ENCODE results near the gene MKLN1.
"Not testable (repeated sequence)": the region's sequence is repeated elsewhere in the genome, so short reads cannot be mapped to it uniquely, and the experiment has no call there.

The MKLN1 gene

DNA sequence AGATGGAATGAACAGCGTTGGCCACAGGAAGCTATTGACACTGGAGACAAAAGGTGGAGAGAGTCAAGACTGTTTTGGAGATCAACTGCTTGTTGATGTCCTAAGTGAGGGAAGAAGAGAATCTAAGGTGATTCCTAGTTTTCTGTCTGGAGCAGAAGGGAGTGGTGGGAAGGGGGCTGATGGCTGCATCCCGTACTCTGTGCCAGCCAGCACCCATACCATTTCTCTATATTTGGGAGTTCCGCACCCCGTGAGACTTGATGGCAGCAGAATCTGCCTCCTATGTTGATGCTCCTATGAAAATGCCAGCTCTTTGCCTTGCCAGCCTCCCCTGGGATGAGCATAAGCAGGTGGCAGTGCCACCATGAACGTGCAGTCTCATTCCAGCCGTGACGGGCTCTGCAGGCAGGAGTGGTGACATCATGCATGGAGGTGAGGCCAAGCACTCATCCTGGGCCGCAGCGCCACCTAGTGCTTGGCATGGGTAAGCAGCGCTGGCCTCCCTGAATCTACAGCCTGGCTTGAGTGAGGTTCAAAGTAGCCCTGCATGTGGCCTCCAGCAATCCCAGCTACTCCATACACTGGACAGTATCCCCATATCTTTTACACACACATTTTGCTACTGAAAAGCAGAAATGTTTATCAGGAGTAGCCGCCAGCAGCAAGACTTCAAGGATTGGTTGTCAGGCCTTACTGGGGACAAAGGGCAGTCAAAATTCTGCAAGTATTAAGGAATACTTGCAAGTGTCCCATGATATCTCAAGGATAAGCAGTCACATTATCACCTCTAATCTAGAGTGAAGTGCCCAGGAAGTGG, 185.8 kb downstream of the MKLN1 start:
- in situ Hi-C loops (cut with MboI; ENCODE audit: low sequenced_read_pairs): no loop called here

DNA sequence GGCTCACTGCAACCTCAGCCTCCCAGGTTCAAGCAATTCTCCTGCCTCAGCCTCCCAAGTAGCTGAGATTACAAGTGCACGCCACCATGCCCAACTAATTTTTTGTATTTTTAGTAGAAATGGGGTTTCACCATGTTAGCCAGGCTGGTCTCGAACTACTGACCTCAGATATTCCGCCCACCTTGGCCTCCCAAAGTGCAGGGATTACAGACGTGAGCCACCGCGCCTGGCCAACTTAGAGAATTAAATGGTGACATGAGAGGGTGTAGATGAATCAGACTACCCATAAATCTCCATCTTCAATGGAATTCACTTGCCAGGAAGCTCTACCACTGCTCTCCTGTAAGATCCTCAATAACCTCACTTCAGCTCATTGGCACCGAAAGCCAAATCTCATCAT, 187.8 kb downstream of the MKLN1 start:
- in situ Hi-C loops (cut with MboI; ENCODE audit: low sequenced_read_pairs): not testable (repeated sequence)

DNA sequence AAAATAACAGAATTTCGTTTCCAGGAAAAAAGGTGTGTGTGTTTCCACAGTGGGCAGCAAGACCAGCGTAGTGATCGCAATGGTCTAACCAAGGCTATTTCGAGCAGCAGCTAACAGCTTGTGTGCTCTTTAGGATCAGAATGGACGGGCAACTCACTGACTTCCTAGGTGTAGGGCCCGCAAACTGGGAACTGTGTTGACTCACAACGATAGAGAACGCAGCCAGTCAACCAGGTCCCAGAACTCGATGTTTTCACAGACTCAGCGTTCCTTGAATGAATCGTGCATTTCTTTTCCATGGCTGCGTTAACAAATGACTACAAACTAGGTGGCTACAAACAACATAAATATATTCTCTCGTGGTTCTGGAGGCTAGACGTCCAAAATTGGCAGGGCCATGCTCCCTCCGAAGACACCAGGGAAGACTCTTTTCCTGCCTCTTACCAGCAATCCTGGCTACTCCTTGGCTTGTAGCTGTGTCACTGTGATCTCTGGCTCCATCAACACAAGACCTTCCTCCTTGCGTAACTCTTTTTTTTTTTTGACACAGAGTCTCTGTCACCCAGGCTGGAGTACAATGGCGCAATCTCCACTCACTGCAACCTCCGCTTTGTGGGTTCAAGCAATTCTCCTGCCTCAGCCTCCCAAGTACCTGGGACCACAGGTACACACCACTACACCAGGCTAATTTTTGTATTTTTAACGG, 189.7 kb downstream of the MKLN1 start:
- in situ Hi-C loops (cut with MboI; ENCODE audit: low sequenced_read_pairs): no loop called here

DNA sequence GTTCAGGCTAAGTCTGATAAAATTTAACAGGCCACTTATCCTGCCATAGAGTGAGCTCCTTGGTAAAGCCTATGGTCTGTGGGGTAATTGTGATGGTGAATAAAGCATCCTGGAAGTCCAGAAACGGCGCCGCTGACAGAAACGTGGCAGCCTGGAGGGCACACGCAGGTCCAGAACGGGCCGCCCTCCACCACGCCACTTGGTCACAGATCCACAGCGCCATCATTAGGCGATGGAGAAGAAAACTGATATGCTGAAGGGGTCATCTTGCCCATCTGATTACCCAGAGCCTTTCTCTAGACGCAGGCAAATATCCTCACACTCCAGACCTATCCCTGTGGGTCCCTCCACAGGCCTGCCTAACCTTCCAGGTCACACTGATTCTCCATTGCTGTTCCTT, 190.9 kb downstream of the MKLN1 start:
- in situ Hi-C loops (cut with MboI; ENCODE audit: low sequenced_read_pairs): no loop called here

DNA sequence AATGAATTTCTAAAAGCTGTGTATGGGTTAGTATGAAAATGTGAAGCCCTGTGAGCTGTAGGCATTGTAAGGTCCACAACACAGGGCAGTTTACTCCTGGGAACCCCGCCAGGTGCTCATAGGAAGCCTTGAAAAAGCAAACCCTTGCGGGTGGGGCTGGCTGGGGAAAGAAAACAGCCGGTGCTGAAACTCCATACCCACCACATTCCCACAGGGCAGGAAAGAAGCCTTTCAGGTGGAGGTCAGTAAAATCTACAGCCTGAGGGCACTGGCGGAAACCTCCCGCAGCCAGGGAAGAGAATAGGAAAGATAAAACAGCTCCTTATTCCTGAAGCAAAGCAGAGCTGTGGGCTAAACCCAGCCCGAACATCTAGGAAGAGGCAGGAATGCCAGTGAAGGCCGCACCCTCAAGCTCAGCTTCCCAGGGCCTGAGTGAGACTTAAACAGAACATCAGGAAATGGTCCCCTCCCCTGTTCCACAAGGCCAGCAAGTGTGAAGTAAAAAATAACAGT, 194.0 kb downstream of the MKLN1 start:
- in situ Hi-C loops (cut with MboI; ENCODE audit: low sequenced_read_pairs): no loop called here

DNA sequence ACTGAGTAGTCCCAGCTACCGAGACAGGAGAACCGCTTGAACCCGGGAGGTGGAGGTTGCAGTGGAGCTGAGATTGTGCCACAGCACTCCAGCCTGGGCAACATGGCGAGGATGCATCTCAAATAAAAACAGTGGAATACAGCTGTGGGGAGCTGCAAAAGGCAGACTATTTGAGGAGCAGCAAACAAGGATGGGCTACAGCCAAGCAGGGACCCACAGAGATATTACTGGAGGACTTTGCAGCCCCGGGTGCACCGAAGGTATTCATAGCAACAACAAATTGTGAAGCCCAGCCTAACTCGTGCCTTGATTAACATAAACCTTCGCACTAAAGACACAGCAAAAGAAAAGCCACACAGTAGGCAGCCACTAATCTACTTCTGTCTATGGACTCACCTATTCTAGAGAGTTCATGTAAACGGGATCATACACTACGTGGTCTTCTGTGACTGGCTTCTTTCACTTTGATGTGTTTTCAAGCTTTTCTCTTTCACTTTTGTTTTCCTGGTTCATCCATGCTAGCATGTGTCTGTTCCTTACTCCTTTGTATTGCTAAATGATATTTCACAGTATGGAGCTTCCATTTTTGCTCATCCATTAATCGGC, 194.8 kb downstream of the MKLN1 start:
- in situ Hi-C loops (cut with MboI; ENCODE audit: low sequenced_read_pairs): no loop called here

DNA sequence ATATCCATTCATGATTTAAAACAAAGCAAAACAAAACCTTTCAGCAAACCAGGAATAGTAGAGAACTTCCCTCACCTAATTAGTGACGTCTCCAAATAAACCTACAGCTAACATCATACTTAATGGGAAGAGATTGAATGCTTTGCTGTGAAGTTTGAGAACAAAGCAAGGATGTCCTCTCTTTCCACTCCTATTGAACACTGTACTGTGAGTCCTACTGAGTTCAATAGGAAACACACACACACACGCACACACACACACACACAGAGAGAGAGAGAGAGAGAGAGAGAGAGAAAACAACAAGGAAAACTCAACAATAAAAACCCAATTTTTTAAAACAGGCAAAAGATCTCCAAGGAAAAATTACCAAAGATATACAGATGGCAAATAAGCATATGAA, 196.4 kb downstream of the MKLN1 start:
- in situ Hi-C loops (cut with MboI; ENCODE audit: low sequenced_read_pairs): no loop called here

DNA sequence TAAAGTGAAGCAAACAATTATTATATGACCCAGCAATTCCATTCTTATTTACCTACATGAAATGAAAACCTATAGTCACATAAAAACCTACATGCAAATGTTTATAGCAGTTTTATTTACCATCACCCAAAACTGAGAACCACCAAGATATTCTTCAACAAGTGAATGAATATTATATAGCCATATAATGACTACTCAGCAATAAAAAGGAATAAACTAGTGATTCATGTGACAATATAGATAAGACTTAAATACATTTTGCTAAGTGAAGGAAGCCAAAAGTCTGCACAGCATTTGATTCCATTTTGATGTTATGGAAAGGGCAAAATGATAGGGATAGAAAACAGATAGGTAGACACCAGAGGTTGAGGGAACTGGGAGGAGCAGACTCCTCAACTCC, 197.0 kb downstream of the MKLN1 start:
- in situ Hi-C loops (cut with MboI; ENCODE audit: low sequenced_read_pairs): no loop called here

DNA sequence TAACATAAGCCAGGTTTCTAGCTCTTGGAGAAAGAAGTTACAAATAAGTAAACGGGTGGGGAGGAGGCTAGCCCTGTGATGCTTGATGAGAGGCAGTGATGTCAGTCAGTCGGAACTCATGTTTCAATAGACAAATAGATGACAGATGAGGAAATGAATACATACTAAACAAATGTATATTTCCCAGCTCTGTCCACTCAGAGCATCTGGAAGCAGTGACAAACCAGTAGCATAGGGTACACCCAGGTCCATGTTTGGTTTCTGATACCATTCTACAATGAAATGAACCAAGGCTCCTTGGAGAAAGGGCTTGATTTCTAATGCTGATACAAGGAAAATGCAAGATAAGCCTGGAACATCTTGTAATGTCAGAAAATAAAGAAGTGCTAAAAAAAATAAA, 198.1 kb downstream of the MKLN1 start:
- in situ Hi-C loops (cut with MboI; ENCODE audit: low sequenced_read_pairs): no loop called here

DNA sequence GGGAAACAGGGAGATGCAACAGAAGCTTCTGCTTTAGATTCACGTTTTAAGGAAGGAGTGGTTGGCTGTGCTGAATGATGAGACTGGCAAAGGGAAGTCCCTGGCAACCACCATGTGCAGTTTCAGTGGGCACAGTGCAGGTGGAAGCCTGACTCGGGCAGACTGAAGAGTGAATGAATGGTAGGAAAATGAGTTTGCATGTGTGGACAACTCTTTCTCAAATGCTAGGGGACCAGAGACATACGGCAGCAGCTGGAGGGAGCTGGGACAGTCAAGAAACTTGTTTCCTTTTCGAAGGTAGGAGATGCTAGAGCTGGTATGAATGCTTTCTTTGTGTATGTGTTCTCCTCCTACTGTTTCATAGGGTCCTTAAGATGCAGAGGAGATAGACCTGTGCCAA, 199.8 kb downstream of the MKLN1 start:
- in situ Hi-C loops (cut with MboI; ENCODE audit: low sequenced_read_pairs): no loop called here

DNA sequence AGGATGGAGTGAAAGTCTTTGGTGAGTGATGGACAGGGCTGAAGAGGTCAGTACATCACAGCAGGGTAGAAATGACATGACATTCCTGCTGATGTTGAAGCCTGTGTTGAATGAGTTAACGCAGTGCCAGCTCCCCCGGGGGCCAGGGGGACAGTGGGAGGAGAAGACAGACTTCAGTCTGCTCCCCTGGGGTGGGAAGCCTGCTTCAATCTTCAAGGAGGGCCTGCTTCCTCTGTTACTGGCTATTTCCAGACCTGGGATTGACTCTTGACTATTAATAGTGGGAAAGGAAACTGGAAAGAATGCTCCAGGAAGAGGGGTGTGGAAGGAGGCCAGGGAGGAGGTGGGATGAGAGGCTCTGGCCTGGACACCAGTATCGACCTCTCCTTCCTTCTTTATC, 201.5 kb downstream of the MKLN1 start:
- in situ Hi-C loops (cut with MboI; ENCODE audit: low sequenced_read_pairs): no loop called here

DNA sequence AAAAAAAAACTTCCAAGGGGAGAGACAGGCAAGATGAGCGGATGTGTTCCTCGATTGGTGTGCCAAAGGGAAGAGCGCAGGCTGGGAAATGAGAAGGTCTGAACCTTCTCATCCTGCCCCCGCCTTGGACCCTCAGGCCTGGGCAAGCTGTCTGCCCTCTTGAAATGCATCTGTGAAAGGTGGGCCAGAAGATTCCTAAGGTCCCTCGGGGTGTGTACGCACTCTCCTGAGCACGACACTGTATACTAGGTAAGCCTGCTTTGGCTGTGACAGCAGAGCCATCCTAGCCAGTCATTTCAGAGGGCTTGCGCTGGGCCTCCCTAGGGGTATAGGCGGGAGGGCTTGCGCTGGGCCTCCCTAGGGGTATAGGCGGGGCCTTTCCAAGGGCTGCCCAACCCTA, 201.9 kb downstream of the MKLN1 start:
- in situ Hi-C loops (cut with MboI; ENCODE audit: low sequenced_read_pairs): no loop called here

DNA sequence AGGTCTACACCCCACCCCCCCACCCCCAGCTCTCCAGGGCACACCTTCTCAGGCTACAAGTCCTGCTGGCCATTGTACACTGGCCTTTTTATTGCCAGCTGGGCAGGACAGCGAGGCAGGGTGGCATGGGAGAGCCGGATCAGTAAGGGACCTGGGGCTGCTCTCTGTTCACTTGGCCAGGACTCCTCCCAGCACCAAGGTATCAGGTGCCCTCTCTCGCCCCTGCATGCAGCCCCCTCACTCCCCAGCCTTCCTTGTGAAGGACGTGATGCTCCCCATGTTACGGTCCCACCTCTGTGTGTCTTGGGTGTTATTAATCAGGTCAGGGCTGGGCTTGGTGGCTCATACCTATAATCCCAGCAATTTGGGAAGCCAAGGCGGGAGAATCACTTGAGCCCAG, 202.5 kb downstream of the MKLN1 start:
- in situ Hi-C loops (cut with MboI; ENCODE audit: low sequenced_read_pairs): no loop called here

DNA sequence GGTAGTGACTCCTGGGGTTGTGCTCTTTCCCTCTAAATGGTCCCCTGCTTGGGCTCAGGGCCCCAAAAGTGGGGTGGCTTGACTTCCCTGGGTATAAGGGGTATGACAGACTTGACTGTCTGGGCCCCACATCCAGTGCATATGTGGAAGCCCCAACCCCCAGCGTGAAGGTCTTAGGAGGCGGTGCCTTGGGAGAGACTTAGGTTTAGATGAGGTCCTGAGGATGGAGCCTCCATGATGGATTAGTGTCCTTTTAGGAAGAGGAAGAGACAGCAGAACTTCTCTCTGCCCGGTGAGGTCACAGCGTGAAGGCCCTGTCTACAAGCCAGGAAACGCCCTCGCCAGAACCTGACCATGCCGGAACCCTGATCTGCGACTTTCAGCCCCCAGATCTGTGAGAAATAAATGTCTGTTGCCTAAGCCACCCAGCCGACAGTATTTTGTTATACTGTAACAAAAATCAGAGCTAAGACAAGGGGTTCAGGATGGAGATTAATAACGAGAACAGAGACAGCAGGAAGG, 205.0 kb downstream of the MKLN1 start:
- in situ Hi-C loops (cut with MboI; ENCODE audit: low sequenced_read_pairs): no loop called here

DNA sequence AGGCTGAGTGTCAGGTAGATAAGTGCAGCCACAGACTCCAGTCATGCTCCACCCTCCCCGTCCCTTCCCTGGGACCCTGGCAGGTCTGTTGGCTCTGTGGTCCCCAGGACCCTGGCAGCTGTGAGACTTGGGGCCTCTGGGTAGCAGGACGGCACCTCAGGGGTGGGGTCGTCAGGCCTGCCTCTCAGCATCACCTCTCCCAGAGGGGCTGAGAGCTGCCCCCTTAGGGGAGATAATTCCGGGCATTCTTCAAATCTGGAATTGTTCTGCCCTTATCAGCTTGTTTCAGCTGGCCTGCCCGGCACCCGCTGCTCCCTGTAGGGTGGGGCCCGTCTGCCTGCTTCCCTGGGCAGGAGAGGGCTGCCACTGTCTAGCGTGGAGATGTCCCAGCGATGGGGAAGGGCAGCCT, 205.5 kb downstream of the MKLN1 start:
- in situ Hi-C loops (cut with MboI; ENCODE audit: low sequenced_read_pairs): no loop called here

DNA sequence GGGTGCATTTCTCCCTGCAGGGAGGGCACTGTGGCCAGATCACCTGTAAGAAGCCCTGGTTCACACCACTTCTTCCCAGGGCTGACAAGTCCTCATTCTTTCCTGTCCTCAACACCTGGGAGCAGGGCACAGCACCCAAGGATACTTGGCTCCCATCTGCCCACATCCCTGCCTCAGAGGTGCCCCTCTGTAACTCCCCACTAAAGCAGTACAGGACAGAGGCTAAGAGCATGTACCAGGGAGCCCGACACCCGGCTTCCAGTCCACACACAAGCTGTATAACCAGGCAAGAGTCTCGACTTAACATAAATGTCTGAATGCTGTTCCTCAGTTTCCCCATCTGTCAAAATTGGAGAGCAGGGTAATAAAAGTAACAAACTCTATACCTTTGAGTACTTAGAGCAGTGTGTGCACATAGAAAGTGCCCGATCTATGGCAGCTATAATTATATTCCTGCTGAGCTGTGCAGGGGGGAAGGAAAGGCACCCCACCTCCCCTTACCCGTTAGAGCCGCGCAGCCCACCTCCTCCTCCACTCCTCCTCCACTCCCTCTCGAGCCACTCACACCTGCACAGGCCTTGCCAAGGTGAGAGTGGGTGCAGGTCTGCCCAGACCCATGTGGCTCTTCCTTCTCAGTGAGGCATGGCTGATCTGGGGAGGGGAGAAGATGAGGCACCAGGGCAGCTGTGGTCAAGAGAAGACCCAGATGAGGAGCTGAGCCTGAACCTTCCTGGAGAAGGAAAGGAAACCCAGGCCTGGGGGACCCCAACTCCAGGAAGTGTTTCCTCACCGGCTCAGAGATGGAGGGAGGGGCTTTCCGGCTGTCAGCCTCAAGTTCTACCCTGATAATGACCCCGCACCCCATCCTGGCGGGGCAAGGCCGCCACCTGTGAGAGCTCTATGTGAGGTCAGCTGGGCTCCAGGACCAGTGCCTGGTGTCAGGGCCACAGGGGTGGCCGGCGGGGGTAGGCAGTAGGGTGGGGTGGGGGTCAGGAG, 206.2 kb downstream of the MKLN1 start:
- in situ Hi-C loops (cut with MboI; ENCODE audit: low sequenced_read_pairs): no loop called here

DNA sequence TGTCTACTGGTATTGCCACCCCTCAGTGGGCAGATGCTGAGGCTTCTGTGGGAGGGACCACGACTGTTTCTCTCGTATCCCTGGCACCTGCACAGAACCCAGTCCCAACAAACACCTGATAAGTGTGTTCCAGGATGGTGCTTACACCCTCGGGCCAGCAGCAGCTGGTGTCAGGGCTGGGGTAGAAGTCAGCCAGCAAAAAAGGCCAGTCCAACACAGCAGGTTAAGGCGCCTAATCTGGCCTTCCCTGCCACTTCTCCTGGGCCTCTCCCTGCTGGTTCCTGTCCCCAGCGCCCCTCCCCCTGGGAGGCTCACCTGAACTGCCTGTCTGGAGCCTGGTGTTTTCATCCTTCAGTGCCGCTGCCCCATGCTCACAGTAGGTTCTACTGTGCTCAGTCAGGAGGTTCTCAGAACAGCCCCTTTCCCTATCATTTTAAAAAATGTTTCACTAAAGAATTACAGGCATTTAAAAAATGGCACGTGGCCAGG, 208.7 kb downstream of the MKLN1 start:
- in situ Hi-C loops (cut with MboI; ENCODE audit: low sequenced_read_pairs): no loop called here

DNA sequence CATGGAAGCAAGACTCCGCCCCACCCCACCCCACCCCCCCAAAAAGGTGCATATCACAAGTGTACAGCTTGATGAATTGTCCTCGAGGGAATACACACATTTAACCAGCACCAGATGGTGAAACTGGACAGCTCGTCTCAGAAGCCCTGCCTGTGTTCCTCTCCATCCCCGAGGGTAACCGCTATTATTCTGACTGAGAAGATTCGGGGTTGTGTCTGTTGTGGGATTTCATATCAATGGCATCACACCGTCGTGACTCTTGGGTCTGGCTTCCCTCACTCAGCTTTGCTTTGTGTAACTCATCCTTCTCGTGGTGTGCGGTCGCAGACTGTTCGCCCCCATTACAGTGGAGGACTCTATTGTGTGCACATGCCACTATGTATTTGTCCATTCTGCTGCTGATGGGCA, 209.9 kb downstream of the MKLN1 start:
- in situ Hi-C loops (cut with MboI; ENCODE audit: low sequenced_read_pairs): no loop called here

DNA sequence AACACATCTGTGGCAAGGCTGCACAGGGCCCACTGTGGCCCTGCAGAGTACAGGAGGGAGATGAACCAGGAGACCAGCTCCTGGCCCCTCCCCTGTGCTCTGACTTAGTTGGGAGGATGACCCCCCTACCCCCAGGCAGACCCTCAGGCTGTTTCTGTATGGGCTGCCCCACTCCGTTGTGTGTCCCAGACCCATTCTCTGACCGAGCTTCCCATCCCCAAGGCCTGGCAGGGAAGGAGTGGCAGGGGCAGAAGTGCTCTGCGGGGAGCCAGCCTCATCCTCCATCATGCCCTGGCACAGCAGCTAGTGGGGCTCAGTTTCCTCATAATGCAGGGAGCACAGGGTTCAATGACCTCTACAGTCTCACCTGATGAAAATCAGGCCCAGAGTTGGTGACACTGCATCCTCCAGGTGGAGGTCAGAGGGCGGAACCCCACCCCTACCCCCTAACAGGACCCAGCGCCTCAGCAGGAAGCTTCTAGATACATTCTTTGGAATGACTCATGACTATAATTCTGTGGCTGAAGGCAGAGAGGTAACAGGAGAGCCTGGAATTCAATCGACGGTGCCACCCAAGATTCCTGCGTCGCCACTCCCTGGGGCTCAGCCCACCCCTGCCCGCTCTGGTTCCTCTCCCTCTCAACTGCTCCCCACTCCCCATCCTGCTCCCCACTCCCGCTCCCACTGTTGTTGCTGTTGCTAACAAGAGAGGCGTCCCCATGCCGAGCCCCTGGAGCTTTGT, 210.6 kb downstream of the MKLN1 start:
- in situ Hi-C loops (cut with MboI; ENCODE audit: low sequenced_read_pairs): no loop called here

DNA sequence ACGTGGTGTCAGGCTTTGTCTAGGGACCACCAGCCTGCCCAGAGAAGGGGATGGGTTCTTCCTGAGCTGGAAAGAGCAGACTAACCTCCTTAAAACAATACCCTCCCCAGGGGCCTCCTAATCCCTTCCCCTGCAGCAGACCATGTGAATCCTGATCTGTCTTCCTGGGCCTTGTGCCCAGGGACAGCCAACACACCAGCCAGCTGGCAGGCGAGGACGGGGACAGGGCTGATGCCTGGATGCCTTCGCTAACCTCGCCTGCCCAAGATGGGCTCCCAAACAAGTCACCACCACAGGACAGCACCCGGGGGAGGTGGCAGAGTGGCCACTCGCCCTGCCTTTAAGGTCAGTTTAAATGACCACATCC, 211.1 kb downstream of the MKLN1 start:
- in situ Hi-C loops (cut with MboI; ENCODE audit: low sequenced_read_pairs): no loop called here

All from hTERT RPE-1 (cell line).